NCI-H774 (cell line): ENCODE data around the gene MTA3.
"Not testable (repeated sequence)": the region's sequence is repeated elsewhere in the genome, so short reads cannot be mapped to it uniquely, and the experiment has no call there.

Experiments
- DNase-seq: peaks from one replicate; lab custom pipeline; 2025; lab: John Stamatoyannopoulos, UW

The MTA3 gene

DNA sequence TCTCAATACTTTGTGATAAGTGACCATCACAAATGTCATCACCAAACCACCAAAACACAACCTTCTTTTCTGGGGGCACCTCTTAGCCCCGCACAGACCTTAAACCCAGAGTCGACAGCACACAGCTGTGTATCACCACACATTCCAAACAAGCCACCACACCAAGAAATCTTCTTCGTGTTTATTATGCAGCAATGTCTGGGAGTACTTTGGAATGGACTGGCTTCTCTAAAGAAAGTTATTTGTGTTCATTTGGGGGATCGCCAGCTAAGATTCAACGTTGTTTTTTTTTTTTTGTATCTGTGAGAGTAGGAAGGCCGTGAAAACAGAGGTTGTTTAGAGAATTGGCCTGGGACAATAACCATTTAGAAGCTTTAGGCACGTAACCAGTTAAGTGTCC lies 1.1 kb upstream of the MTA3 start:
- no peak for DNase-seq

GRCh38 chr2:42567806-42568400 lies 529 bp upstream of the MTA3 start:
- DNase-seq: no peak

DNA sequence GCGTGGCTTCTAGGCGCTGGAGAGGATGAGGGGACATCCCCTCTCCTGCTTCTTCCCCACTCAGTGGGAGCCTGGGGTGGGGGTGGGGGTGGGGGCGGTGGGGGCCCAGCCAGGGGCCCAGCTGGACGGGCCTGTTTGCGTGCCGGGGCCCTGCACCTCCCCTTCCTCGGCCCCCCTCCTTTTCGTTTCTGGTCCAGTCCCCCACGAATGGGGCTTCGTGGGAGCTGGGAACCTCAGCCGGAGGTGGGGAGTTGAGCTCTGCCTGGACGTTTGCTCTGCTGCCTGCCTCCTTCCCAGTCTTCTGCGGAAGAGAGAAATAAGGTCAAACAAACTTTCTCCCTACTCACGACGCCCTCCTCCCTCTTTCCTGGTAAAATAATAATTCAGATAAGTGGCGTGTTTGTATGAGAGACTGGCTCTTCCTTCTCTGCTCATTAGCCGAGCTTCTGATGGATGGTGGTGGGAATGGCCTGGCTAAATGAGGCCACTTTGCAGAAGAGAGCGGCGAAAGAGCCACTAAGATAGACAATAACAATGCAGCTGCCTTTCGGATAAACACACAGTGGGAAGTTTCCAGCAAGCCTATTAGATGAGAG lies 782 bp downstream of the MTA3 start:
- peak; percentile 18 for DNase-seq

- no peak for DNase-seq
These were observed 1.5 kb downstream of the MTA3 start for GRCh38 chr2:42569883-42570282.

- DNase-seq: no peak
These were observed 4.1 kb downstream of the MTA3 start for GRCh38 chr2:42572297-42573081.

- no peak for DNase-seq
These were observed 4.8 kb downstream of the MTA3 start for GRCh38 chr2:42573256-42573655.

DNA sequence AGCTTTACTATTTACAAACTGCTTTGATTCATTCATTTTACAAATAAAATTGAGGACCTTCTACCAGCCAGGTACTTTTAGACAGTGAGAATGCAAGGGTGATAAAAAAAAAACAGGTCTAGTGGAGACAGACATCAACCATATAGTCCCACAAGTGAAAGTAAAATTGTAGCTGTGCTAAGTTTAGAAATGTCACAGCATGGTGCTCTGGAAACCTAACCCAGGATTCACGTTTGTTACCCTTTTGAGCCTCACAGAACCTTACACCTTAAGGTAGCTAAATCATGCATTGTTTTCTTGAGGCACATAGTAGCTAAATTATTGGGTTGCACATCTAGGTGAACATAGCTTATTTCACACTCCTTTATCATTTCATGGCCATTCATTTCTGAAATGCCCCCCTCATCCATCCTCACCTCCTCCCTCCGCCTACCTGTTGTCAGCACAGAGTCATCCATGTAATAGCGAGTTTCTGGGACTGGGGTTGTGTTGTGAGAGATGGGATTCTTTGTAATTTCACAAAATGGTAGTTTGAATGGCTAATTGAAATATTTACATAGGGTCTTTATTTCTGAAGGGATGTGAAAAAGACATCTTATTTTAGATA lies 7.1 kb downstream of the MTA3 start:
- DNase-seq: no peak

GRCh38 chr2:42578621-42579020 lies 10.2 kb downstream of the MTA3 start:
- no peak for DNase-seq

GRCh38 chr2:42581257-42581656 lies 12.8 kb downstream of the MTA3 start:
- no peak for DNase-seq

GRCh38 chr2:42584628-42585027 lies 16.2 kb downstream of the MTA3 start:
- DNase-seq: not testable (repeated sequence)

DNA sequence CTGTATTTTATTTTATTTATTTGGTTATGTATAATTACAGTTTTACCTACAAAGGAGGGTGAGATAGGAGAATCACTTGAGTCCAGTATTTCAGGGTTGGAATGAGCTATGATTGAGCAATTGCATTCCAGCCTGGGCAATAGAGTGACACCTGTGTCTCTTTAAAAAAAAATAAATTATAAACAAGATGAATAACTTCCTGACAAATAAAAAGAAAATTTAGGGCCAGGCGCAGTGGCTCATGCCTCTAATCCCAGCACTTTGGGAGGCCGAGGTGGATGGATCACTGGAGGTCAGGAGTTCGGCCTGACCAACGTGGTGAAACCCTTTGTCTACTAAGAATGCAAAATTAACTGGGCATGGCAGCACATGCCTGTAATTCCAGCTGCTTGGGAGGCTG lies 17.3 kb downstream of the MTA3 start:
- no peak for DNase-seq

- no peak for DNase-seq
These were observed 19.2 kb downstream of the MTA3 start for GRCh38 chr2:42587526-42588117.

GRCh38 chr2:42588121-42588520 lies 19.7 kb downstream of the MTA3 start:
- DNase-seq: no peak

DNA sequence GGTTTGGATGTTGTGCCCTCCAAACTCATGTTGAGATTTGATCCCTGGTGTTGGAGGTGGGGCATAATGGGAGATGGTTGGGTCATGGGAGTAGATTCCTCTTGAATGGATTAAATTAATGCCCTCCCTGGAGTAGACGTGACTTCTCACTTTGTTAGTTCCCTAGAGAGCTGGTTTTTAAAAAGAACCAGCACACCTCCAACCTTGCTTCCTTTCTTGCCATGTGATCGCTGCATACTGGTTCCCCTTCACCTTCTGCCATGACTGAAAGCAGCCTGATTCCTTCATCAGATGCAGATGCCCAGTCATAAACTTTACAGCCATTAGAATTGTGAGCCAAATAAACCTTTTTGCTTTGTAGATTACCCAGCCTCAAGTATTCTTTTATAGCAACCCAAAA lies 21.7 kb downstream of the MTA3 start:
- DNase-seq: no peak

DNA sequence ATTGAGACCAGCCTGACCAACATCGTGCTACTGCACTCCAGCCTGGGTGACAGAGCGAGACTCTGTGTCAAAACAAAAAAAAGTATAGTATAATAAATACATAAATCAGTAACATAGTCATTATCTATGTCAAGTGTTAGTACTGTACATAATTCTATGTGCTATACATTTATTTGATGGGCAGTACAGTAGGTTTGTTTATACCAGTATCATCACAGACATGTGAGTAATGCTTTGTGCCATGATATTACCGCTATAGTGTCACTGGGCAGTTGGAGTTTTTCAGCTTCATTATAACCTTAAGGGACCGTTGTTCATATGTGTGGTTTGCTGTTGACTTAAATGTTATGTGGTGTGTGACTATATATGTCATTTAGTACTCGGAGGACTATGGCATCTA lies 24.9 kb downstream of the MTA3 start:
- no peak for DNase-seq

DNA sequence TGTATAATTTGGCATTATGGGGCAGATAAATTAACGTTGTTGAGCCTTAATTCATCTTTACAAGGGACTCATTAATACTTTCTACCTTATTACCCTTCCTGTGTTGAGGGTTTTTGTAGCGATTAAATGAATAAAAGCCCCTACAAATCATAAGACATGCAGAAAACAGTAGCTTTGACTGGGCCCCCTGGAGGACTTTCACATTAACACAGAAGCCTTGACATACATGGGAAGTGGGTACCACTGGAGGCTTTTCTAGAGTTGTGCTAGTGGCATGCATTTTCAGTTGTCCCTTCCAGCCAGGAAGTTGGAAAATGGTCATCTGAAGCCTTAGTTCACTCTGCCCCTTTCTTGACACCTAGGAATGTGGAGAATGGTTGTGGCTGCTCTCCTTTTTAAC lies 30.2 kb downstream of the MTA3 start:
- no peak for DNase-seq

DNA sequence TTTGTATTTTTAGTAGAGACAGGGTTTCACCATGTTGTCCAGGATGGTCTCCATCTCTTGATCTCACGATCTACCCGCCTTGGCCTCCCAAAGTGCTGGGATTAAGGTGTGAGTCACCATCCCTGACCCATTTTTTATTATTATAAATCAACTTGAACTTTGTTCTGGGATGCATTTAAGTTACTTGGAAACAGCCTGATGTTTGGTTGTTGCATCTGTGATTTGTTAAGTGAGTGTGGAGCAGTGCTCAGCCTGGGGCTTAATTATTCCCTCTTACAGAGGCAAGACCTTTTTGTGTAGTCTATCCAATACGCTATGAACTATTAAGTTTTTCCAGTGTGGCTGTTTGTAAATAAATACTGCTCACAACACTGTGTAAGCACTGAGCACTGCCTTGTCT lies 32.6 kb downstream of the MTA3 start:
- DNase-seq: no peak

- peak; percentile 59 for DNase-seq
These were observed 33.9 kb downstream of the MTA3 start for GRCh38 chr2:42602218-42602875.

DNA sequence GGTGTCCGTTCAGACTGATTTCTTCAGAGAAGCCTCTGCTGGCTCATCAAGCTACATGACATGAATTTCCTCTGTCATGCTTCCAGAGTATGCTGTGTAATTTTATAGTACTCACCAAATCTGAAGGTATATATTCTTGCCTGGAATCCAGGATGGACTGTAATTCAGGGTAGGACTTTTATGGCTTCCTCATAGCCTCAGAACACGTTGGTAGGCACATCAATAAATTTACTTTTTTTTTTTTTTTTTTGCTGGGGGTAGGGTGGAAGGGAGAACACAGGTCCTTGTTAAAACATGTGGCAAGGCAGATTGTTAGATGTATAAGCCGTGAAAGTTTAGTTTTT lies 34.4 kb downstream of the MTA3 start:
- DNase-seq: no peak

- DNase-seq: not testable (repeated sequence)
These were observed 36.0 kb downstream of the MTA3 start for GRCh38 chr2:42604341-42604867.

GRCh38 chr2:42606166-42606565 lies 37.7 kb downstream of the MTA3 start:
- DNase-seq: not testable (repeated sequence)

GRCh38 chr2:42607101-42607637 lies 38.7 kb downstream of the MTA3 start:
- DNase-seq: no peak
